SJSA1 (cell line): ENCODE measurements around the gene PEX11A. TPM values are rescaled to one million over a fixed set of nuclear protein-coding genes. Genes with fewer than 3 reads are reported as not detected.
A peak's percentile ranks its signal among the peaks of the same experiment; 100 is the strongest.

Source experiments
- DNase-seq, 2 experiments: peaks; one replicate each; pipeline ENCODE4 v3.0.0-alpha.2; 2015 to 2020; ENCODE audit warnings: low spot score in 2 of 2, low read depth in 1 of 2
- H3K27ac ChIP-seq: fragments of 250-450 bp; sonication (Bioruptor Pico); 2 replicates; pipeline ENCODE4 v1.5.1; 2020; ENCODE audit warnings: mild to moderate bottlenecking, moderate library complexity
- H3K27me3 ChIP-seq: fragments of 250-450 bp; sonication (Bioruptor Pico); replicated peaks from 2 replicates; pipeline ENCODE4 v1.5.1; 2020; ENCODE audit warnings: mild to moderate bottlenecking, moderate library complexity
- H3K36me3 ChIP-seq: fragments of 250-450 bp; sonication (Bioruptor Pico); 2 replicates; pipeline ENCODE4 v1.5.1; 2020; ENCODE audit warnings: mild to moderate bottlenecking
- H3K4me1 ChIP-seq: fragments of 250-450 bp; sonication (Bioruptor Pico); replicated peaks from 2 replicates; pipeline ENCODE4 v1.6.1; 2021; ENCODE audit warnings: mild to moderate bottlenecking
- H3K4me3 ChIP-seq: fragments of 250-450 bp; sonication (Bioruptor Pico); 2 replicates; pipeline ENCODE4 v1.5.1; 2020; ENCODE audit warnings: mild to moderate bottlenecking
- H3K9me3 ChIP-seq: fragments of 250-450 bp; sonication (Bioruptor Pico); replicated peaks from 2 replicates; pipeline ENCODE4 v1.5.1; 2020; ENCODE audit warnings: mild to moderate bottlenecking
- total RNA-seq: library from RNA; depleted of rRNA; stranded (reverse); fragments of >200 nt; shearing (Covaris generic); gene quantifications from 2 replicates; pipeline ENCODE4 v1.2.3, GENCODE V29; 2014

Gene PEX11A
- total RNA-seq, 1 experiment from 2014 or later = 4.8 TPM

DNA sequence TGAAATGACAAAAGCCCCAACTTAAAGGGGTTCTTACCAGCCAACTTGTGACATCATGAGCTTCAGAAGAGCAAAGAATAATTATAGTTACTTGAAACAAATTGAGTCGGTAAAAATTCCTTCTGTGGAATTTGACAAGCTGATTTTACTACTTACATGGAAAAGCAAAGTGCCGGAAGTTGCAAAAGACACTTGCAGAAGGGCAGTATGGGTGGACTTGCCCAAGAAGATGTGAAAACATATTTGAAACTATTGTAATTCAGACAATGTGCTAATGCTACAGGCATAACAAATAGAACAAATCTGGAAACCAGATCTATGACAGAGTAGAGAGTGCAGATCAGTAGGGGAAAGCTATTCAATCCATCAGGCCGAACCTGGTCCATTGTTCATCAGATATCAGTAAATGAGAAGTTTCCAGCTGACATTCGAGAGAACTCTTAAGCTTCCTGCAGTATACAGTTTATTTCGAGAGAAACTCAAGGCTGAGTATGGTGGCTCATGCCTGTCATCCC lies 32.8 kb downstream of the PEX11A start:
- peaks cover 23% of the 10 kb centered on the region for H3K4me1 ChIP-seq
- H3K4me3 ChIP-seq = no peak overlapping the region
- no peaks in the 10 kb centered on the region for H3K27me3 ChIP-seq
- no peak for DNase-seq
- H3K9me3 ChIP-seq = no peaks in the 10 kb centered on the region; the same call in 1 of the 2 replicates
- H3K36me3 ChIP-seq = peaks cover 15% of the 10 kb centered on the region
- H3K27ac ChIP-seq = no peak overlapping the region

- Histone ChIP-seq H3K36me3 (peaks cover 29% of the 10 kb centered on the region), H3K4me1 (peaks cover 15% of the 10 kb centered on the region), H3K9me3 (no peaks in the 10 kb centered on the region), H3K4me3 (no peak overlapping the region), H3K27me3 (no peaks in the 10 kb centered on the region), H3K27ac (peak overlapping the region; percentile 8; the same call in 1 of the 2 replicates)
- no peak for DNase-seq
Observed at GRCh38 chr15:89656116-89656815, 34.3 kb downstream of the PEX11A start.

- H3K9me3 ChIP-seq = no peaks in the 10 kb centered on the region
- peak within 1 kb of the TSS; percentile 40 for H3K27ac ChIP-seq
- peaks cover 30% of the 10 kb centered on the region for H3K36me3 ChIP-seq
- H3K4me3 ChIP-seq = peak within 1 kb of the TSS; percentile 85
- DNase-seq = peak; percentile 55 to 74
- no peaks in the 10 kb centered on the region for H3K27me3 ChIP-seq
- H3K4me1 ChIP-seq = peaks cover 15% of the 10 kb centered on the region
Observed at GRCh38 chr15:89654847-89655805, 35.4 kb downstream of the PEX11A start, which contains the start of gene KIF7. KIF7 (minus strand) TSS chr15:89655467; CDS start chr15:89652930, 2,537 bp downstream.

DNA sequence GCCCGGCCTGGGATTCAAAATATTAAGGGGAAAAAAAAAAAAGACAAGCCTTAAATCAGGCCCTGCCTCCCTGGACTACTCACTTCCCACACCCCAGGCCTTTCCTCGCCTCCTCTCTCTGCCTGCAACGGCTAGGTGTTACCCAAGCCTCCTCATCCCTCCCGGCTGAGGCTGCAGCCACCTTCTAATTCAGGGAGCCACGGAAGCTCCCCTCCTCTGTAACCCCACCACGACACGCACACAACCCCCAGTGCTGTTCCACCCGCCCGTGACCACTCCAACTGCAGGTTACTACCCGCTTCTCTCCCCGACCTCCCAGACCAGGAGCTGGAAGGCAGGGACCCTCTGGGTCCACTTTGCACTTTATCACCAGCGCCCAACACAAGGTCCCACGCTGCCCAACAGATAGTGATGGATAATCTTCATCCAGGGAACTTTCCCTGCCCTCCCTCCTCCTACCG lies 36.2 kb downstream of the PEX11A start:
- H3K9me3 ChIP-seq = no peaks in the 10 kb centered on the region
- H3K27ac ChIP-seq = no peak overlapping the region
- H3K4me3 ChIP-seq = peak overlapping the region; percentile 85
- H3K4me1 ChIP-seq = peaks cover 15% of the 10 kb centered on the region
- H3K27me3 ChIP-seq = no peaks in the 10 kb centered on the region
- H3K36me3 ChIP-seq = peaks cover 36% of the 10 kb centered on the region
- DNase-seq = peak in 1 of 2 experiments; percentile 43

- peaks cover 43% of the 10 kb centered on the region for H3K36me3 ChIP-seq
- H3K4me1 ChIP-seq = peaks cover 15% of the 10 kb centered on the region
- H3K27me3 ChIP-seq = no peaks in the 10 kb centered on the region
- no peak for DNase-seq
- H3K4me3 ChIP-seq = no peak overlapping the region
- H3K27ac ChIP-seq = no peak overlapping the region
- H3K9me3 ChIP-seq = no peaks in the 10 kb centered on the region
Observed at GRCh38 chr15:89653578-89653977, 37.0 kb downstream of the PEX11A start.

- no peaks in the 10 kb centered on the region for H3K9me3 ChIP-seq
- peaks cover 49% of the 10 kb centered on the region for H3K36me3 ChIP-seq
- no peak overlapping the region for H3K4me3 ChIP-seq
- H3K4me1 ChIP-seq = peaks cover 15% of the 10 kb centered on the region
- H3K27me3 ChIP-seq = no peaks in the 10 kb centered on the region
- no peak for DNase-seq
- H3K27ac ChIP-seq = no peak overlapping the region
Observed at GRCh38 chr15:89652666-89653065, 37.9 kb downstream of the PEX11A start.

DNA sequence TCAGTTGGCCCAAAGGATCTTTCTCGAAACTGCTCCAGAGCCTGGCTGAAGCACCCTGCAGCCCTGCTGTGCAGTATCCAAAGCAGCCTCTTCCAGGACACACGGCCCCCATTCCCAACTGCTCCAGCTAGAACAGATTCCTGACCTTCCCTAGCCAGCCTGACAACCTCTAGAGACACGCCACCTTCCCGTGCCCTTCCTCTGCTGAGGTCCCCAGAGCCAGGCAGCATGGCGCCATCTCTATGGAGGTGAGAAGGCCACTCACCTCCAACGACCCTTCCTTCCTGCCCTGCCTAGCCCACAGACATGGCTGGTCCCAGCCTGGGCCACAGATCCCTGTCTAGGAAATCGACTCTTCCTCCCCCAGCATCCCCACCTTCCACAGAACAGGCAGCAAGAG lies 38.4 kb downstream of the PEX11A start:
- Histone ChIP-seq H3K4me3 (no peak overlapping the region), H3K9me3 (no peaks in the 10 kb centered on the region), H3K4me1 (peaks cover 15% of the 10 kb centered on the region), H3K27ac (no peak overlapping the region), H3K27me3 (no peaks in the 10 kb centered on the region), H3K36me3 (peaks cover 54% of the 10 kb centered on the region)
- DNase-seq = no peak

GRCh38 chr15:89649716-89650115 lies 40.8 kb downstream of the PEX11A start:
- H3K4me3 ChIP-seq = no peak overlapping the region
- H3K27ac ChIP-seq = no peak overlapping the region
- H3K36me3 ChIP-seq = peaks cover 72% of the 10 kb centered on the region
- peaks cover 9% of the 10 kb centered on the region; the same call in 1 of the 2 replicates for H3K4me1 ChIP-seq
- H3K27me3 ChIP-seq = no peaks in the 10 kb centered on the region
- no peaks in the 10 kb centered on the region for H3K9me3 ChIP-seq
- DNase-seq = no peak

- Histone ChIP-seq H3K27ac (no peak overlapping the region), H3K4me1 (peaks cover 4% of the 10 kb centered on the region; the same call in 1 of the 2 replicates), H3K4me3 (no peak overlapping the region), H3K27me3 (no peaks in the 10 kb centered on the region), H3K9me3 (no peaks in the 10 kb centered on the region), H3K36me3 (peaks cover 73% of the 10 kb centered on the region)
- no peak for DNase-seq
Observed at GRCh38 chr15:89649013-89649625, 41.4 kb downstream of the PEX11A start.

DNA sequence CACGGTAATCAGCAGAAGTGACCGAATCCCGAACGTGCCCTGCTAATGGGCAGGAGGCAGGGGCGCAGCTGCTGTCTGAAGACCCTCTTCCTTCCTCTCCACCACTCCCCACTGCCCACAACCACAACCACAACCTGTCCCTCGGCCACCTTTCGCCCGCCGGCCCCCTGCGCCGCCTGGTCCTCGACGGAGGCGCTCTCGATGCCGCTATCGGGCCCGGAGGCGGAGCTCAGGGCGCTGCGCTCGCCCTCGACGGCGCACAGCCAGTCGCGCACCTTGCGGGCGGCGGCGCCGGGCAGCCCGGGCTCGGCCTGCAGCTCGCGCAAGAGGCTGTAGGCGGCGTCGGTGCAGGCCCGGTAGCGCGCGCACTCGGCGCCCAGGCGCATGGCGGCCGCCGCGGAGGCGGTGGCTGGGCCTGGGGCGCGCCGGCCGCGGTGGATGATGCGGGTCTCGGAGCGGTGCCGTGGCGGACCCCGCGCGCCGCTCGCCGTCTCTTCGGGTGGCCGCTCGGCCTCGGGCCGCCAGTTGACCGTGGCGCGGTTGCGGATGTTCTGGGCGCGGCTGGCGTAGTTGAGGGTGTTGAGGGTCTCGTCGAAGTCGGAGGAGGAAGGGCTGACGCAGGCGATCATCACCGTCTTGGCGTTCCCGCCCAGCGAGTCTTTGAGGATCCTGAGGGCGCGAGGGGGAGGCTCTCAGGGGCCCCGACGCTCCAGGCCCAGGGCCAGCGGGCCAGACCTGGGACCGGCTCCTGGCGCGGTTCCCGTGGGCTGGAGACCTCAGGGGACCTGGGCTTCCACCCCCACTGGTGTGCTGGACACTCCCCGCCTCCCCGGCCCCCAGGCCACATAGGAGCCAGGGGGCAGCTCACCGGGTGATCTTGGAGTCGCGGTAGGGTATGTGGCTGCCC lies 42.2 kb downstream of the PEX11A start:
- Histone ChIP-seq H3K36me3 (peaks cover 75% of the 10 kb centered on the region), H3K4me1 (no peaks in the 10 kb centered on the region), H3K27ac (no peak overlapping the region)

GRCh38 chr15:89647191-89647851 lies 43.2 kb downstream of the PEX11A start:
- H3K4me3 ChIP-seq = no peak overlapping the region
- no peaks in the 10 kb centered on the region for H3K27me3 ChIP-seq
- H3K36me3 ChIP-seq = peaks cover 69% of the 10 kb centered on the region
- DNase-seq = peak; percentile 57 to 86
- no peaks in the 10 kb centered on the region for H3K9me3 ChIP-seq
- no peaks in the 10 kb centered on the region for H3K4me1 ChIP-seq
- H3K27ac ChIP-seq = no peak overlapping the region

More for the DNA sequence above, 42.2 kb downstream of the PEX11A start:
- Histone ChIP-seq H3K4me3 (no peak overlapping the region), H3K27me3 (no peaks in the 10 kb centered on the region), H3K9me3 (no peaks in the 10 kb centered on the region)
- DNase-seq = no peak

DNA sequence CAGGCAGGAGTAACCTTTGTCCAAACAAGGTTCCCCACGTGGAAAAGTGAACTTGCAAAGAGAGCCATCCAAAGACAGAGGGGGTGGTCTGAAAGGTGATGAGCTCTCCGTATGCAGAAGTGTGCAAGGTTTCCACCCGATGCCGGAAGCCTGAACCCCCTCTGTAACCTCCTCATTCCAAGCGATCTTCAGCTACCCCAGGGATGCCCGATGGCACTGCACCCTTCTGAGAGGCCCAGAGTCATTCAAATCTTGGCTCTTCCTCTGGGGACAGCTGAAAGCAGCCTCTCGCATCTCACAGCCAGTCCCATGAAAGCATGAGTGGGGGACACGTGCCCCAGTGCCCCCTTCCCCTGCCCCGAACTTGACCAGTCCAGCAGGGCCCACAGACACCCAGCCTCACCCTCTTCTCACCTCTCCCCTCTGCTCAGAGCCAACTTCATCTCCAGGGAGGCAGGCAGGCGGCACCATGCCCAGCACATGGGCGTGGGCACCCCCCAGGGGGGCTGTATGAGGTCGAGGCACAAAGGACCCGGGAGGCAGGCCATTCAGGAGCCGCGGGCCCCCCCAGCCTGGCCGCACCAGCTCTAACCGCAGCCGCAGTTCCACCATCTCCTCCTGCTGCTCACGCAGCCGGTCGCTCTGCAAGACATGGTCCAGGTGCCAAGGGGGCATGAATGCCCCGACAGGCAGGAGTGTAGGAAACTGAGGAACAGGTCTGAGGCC lies 44.0 kb downstream of the PEX11A start:
- Histone ChIP-seq H3K27ac (no peak overlapping the region), H3K36me3 (peaks cover 68% of the 10 kb centered on the region), H3K4me3 (no peak overlapping the region), H3K4me1 (no peaks in the 10 kb centered on the region), H3K27me3 (no peaks in the 10 kb centered on the region), H3K9me3 (no peaks in the 10 kb centered on the region)
- DNase-seq = no peak
